ENCODE data around the gene RAPGEF2.
"Not testable (repeated sequence)": the region's sequence is repeated elsewhere in the genome, so short reads cannot be mapped to it uniquely, and the experiment has no call there.

Gene RAPGEF2

DNA sequence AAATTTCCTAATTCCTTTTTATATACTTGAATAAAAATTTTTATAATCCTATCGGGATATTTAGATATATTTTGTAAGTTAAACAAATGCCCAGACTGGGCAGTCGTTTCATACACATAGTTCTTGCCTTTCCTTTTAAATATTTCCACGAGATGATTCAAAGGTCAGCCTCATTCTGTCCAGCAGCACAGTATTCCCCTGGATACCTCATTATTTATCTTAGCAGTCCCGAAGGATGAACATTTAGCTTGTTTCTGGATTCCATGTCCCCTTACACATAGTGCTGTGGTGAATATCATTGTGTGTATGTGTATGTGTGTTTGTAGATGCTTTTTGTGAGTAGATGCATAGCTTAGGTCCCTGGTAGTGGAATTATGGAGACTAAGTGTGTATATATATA, 38.3 kb downstream of the RAPGEF2 start:
- no peak for DNase-seq

- DNase-seq: no peak
Observed at GRCh38 chr4:159142241-159142640, 39.4 kb downstream of the RAPGEF2 start.

- DNase-seq: no peak
Observed at GRCh38 chr4:159142681-159143384, 40.0 kb downstream of the RAPGEF2 start.

- no peak for DNase-seq
Observed at GRCh38 chr4:159143687-159144086, 40.8 kb downstream of the RAPGEF2 start.

DNA sequence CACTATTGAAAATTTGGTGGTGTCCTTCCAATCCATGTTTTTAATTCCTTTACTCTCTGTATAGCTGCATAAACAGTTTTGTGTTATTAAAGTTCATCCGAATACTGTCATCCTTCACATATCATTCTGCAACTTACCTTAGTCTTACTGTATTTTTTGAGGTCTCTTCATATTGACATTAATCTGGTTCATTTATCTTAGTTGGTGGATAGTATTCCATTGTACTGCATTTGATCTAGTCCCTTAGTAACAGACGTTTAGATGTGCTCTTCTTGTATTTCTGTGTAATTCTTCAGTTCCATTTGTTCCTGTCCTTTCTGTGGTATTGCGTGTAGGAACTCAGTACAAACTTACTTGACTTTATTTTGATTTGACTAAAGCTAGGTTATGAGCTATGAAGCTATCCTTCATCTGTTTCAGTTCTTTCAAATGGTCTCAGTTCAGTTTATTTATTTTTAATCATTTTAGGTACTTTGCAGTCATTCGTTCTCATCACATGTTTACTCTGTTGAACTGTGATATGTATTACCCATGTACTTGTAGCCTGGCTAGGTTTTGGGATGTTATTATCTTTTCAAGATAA, 41.3 kb downstream of the RAPGEF2 start:
- no peak for DNase-seq

GRCh38 chr4:159145318-159145991, 42.6 kb downstream of the RAPGEF2 start:
- DNase-seq: no peak

DNA sequence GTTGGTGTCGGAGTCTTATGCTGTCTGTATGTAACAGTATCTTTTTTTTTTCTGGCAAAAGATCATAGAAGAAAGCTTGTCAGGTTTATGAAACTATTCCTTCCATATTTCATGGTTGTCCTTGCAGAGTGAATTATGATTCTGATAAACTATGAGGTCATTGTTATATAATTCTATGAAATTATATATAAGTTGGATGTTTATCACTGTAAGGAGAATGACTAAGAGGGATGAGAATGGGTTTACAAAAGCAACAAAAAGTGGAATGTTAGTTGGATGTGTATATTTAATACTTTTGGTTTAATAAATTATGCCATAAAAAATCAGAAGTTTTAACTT, 43.1 kb downstream of the RAPGEF2 start:
- DNase-seq: no peak

DNA sequence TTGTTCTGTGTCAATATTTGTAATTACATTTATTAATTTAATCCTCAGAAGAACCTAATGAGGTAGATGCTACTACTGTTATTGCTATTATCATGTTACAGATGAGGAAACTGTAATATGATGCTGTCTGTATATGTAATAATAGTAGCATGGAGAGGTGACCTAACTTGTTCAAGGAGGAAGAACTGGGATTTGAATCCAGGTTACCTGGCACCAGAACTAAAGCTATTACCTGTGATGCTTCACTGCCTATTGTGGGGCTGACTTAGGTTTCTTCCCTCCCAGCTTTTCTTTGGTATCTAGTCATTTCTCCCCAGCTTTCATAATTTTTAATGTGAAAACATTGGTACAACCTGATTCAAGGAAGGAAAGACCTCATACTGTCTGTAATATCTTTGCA, 43.6 kb downstream of the RAPGEF2 start:
- DNase-seq: no peak

DNA sequence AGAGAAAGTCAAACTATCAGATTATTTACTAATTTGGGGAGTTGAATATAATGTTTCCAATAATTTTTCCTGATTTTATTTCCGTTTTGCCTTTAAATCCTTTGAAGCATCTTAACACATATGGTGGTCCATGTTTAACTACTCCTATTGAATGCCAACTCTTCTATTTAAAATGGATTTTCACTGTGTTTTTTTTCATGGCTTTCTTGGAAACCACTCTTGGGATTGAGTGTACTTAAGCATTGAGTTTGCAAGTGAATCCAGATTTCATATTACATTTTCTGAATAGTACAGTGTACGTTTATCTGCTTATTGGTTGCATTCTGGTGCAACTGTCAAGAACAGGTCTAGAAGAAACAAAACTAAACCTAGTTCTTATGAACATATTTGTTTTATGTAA, 45.6 kb downstream of the RAPGEF2 start:
- DNase-seq: no peak

- no peak for DNase-seq
Observed at GRCh38 chr4:159149666-159150065, 46.8 kb downstream of the RAPGEF2 start.

GRCh38 chr4:159150396-159150795, 47.5 kb downstream of the RAPGEF2 start:
- no peak for DNase-seq

DNA sequence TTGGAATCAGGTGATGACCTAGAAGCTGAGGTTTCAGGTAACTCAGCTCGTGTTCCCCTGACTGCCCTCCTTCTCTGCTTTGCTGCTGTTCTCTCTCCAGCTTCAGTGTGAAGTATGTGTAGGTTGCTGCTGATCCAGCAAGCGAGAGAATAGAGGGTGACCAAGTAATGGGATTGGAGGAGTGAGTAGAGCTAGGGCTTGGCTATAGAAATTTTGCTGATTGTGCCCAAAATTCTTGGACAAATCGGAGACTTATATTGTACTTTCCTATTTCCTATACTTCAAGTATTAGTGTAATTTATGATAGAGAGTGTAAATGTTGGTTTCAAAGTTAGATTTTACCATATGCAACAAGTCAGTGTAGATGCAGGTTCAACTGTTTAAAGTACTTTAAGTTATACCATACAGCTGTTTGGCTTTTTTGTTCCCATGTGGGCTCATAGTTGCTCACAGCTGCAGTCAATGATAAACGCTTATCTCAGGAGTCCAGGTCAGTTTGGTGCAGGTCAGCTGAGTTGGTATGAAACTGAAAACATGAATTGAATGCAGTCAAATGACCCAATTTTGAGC, 48.0 kb downstream of the RAPGEF2 start:
- DNase-seq: no peak

DNA sequence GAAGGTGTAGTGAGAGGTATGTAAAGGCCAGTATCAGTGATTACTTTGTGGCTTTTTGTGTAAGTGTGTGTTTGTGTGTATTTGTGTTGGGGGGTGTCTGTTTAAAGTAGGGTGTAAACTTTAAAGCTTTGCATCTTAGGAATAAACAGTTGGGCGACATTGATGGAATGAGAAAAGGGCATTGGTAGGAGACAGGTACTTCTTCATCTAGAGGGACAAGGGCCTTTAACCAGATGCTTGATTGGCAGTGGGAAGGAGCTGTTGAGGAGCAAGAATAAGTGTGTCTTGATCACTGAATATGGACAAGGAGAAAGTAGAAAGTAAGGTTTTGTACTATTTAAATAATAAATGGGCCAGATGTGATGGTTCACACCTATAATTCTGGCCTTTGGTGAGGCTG, 48.8 kb downstream of the RAPGEF2 start:
- DNase-seq: no peak

DNA sequence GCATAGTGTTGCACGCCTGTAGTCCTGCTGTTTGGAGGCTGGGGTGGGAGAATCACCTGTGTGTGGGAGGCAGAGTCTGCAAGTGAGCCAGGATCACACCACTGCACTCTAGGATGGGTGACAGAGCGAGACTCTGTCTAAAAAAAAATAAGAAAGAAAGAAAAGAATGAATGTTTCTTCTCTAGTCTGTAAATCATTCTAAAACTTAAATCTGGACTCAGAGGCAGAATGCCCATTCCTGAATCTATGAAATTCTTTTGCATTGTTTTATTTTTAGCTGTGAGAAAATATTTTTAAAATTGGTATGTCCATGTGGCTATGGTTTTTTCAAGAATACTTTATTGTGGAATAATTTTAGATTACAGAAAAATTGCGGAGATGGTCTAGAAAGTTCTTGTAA, 49.3 kb downstream of the RAPGEF2 start:
- no peak for DNase-seq

GRCh38 chr4:159153669-159154068, 50.8 kb downstream of the RAPGEF2 start:
- DNase-seq: no peak

- DNase-seq: no peak
Observed at GRCh38 chr4:159155119-159155518, 52.2 kb downstream of the RAPGEF2 start.

GRCh38 chr4:159158083-159158617, 55.3 kb downstream of the RAPGEF2 start:
- DNase-seq: no peak

- no peak for DNase-seq
Observed at GRCh38 chr4:159158985-159159384, 56.1 kb downstream of the RAPGEF2 start.

DNA sequence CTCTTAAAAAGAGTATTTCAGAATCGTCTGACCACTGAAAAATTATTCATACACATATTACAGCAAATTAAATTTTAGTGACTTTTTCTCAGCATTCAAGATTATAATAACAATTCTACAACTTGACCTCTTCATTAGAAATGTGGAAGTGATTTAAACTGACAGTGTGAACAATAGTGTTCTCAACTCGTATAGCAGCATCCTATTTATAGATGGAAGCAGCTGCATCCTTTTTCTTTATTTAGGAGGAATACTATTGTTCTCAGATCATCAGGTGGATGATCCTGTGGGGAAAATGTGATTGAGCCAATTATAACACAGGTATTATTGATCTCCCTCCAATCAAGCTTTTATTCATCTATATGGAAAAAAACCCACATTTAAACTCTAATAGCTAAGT, 56.7 kb downstream of the RAPGEF2 start:
- no peak for DNase-seq

DNA sequence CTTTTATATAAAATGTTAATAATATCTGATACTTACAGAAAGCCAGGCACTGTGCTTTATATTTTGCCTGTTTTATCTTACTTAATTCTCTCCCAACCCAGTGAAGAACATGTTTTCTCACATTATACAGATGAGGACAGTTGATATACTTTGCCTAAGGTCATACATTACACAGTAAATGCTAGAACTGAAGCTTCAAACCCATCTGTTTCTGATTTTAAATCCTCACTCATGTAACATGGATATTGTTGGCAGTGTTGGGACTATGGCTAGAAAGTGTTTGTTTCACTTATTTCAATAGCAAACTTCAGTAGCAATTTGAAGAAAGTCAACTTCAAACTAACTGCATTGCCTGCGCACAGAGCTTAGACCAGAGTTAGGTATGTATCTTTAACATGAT, 57.4 kb downstream of the RAPGEF2 start:
- DNase-seq: no peak

- DNase-seq: not testable (repeated sequence)
Observed at GRCh38 chr4:159161436-159161835, 58.6 kb downstream of the RAPGEF2 start.

- no peak for DNase-seq
Observed at GRCh38 chr4:159162576-159162975, 59.7 kb downstream of the RAPGEF2 start.

DNA sequence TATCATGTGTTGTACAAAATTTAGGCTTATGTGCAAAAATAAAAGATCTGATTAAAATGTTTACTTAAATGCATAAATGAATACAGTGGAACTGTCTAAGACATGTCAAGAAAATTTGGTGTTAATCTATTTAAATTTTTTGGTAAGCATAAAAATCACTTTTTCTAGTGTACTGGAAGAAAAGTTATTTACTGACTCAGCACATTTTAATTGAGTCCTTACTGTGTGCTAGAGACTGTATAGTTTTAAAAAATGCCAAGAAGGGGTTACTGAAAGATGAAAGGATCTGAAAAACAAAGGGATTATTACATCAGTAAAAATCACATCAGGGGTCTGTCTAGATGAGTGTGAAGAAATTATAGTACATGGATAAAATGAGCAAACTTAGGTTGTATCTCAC, 60.6 kb downstream of the RAPGEF2 start:
- DNase-seq: no peak

Data from stimulated activated CD4-positive, alpha-beta T cell treated with anti-CD3 and anti-CD28 coated beads, Interleukin-4, amount 100 ng/mL, for 1 hour (primary cell).